CD4-positive, alpha-beta memory T cell (primary cell): ENCODE results near the gene POLL. TPM values are rescaled to one million over a fixed set of nuclear protein-coding genes. Genes with fewer than 3 reads are reported as not detected.
A peak's percentile ranks its signal among the peaks of the same experiment; 100 is the strongest.
"Not testable (repeated sequence)": the region's sequence is repeated elsewhere in the genome, so short reads cannot be mapped to it uniquely, and the experiment has no call there.

Source experiments
- CTCF ChIA-PET: fragments of 350-600 bp; sonication (Branson Sonifier 250); formaldehyde crosslinking; loops from one replicate; lab custom pipeline; 2021; ENCODE audit warnings: inconsistent platforms; ENCODE audit not compliant: partially characterized antibody; lab: Charles Lee
- POLR2A ChIA-PET: fragments of 350-600 bp; sonication (Branson Sonifier 250); formaldehyde crosslinking; loops from one replicate; lab custom pipeline; 2021; ENCODE audit not compliant: partially characterized antibody; lab: Charles Lee
- DNase-seq, 5 donors: peaks; one replicate each; pipeline versions ENCODE4 v3.0.0 to v3.0.0-alpha.2; 2020 to 2022; ENCODE audit warnings: mixed read lengths in 1 of 5
- H3K27ac ChIP-seq: one replicate; pipeline ENCODE4 v1.7.0; 2013; ENCODE audit warnings: low read depth, low read length
- H3K27me3 ChIP-seq: 2 replicates; pipeline ENCODE4 v1.7.0; 2013; ENCODE audit warnings: mild to moderate bottlenecking, low read length, moderate library complexity; ENCODE audit not compliant: insufficient read depth
- H3K36me3 ChIP-seq: 2 replicates; pipeline ENCODE4 v1.7.0; 2013; ENCODE audit warnings: mild to moderate bottlenecking, low read length, moderate library complexity; ENCODE audit not compliant: insufficient read depth
- H3K4me1 ChIP-seq: 2 replicates; pipeline ENCODE4 v1.7.0; 2013; ENCODE audit warnings: mild to moderate bottlenecking, low read length, moderate library complexity; ENCODE audit not compliant: insufficient read depth
- H3K4me3 ChIP-seq, 2 donors: one replicate each; pipeline ENCODE4 v1.7.0; 2013; ENCODE audit warnings: low read length in 2 of 2, mild to moderate bottlenecking in 1 of 2
- H3K9me3 ChIP-seq, 2 donors: one replicate each; pipeline ENCODE4 v1.7.0; 2013; ENCODE audit warnings: low read length in 2 of 2, control low read depth in 1 of 2; ENCODE audit not compliant: control insufficient read depth in 1 of 2
- H3K27ac Mint-ChIP-seq, 7 donors: one replicate each; pipeline ENCODE4 v1.8.0; 2020 to 2021; ENCODE audit warnings: mixed read lengths in 7 of 7, mild to moderate bottlenecking in 6 of 7, inconsistent platforms in 3 of 7, moderate library complexity in 3 of 7
- H3K27me3 Mint-ChIP-seq, 2 donors: one replicate each; pipeline ENCODE4 v1.8.0; 2020 to 2021; ENCODE audit warnings: mixed read lengths in 2 of 2
- H3K36me3 Mint-ChIP-seq, 2 donors: one replicate each; pipeline ENCODE4 v1.8.0; 2020 to 2021; ENCODE audit warnings: mixed read lengths in 2 of 2, inconsistent platforms in 1 of 2, mild to moderate bottlenecking in 1 of 2
- H3K4me1 Mint-ChIP-seq, 4 donors: one replicate each; pipeline ENCODE4 v1.8.0; 2020 to 2021; ENCODE audit warnings: mixed read lengths in 4 of 4, mild to moderate bottlenecking in 1 of 4
- H3K4me3 Mint-ChIP-seq, 8 donors: one replicate each; pipeline ENCODE4 v1.8.0; 2020 to 2021; ENCODE audit warnings: mixed read lengths in 8 of 8, mild to moderate bottlenecking in 7 of 8, moderate library complexity in 6 of 8, inconsistent platforms in 3 of 8
- H3K9me3 Mint-ChIP-seq, 8 donors: one replicate each; pipeline ENCODE4 v1.8.0; 2020 to 2021; ENCODE audit warnings: mixed read lengths in 8 of 8, mild to moderate bottlenecking in 5 of 8, inconsistent platforms in 3 of 8, moderate library complexity in 1 of 8
- intact Hi-C: fragments of 100-400 bp; cut with micrococcal nuclease; formaldehyde crosslinking; loops from one replicate; pipeline ENCODE4 v1.15.1; 2023
- polyA plus RNA-seq, 2 donors: library from polyadenylated mRNA; unstranded; fragments of 300-500 nt; fragmentation: Illumina TruSeq; gene quantifications; one replicate each; pipeline ENCODE4 v1.2.3, GENCODE V29; 2021
- total RNA-seq, 2 experiments: library from RNA; stranded (reverse); gene quantifications; one replicate each; pipeline ENCODE4 v1.2.3, GENCODE V29; 2021

The POLL gene
- total and polyA plus RNA-seq, 4 experiments from 2014 or later = 9.2 to 59.3 (median 35.0) TPM

- no peak for DNase-seq
- Mint-ChIP-seq H3K4me1 (no peaks in the 10 kb centered on the region), H3K36me3 (peaks cover 0 to 1% of the 10 kb centered on the region in 2 donors), H3K4me3 (no peak overlapping the region), H3K27ac (no peak overlapping the region), H3K9me3 (no peaks in the 10 kb centered on the region), H3K27me3 (no peaks in the 10 kb centered on the region)
- no peaks in the 10 kb centered on the region for H3K4me1 ChIP-seq
- POLR2A ChIA-PET = no interaction called here
- intact Hi-C loops = no loop called here
- H3K4me3 ChIP-seq = no peak overlapping the region
- CTCF ChIA-PET = interaction anchor here (1.0 kb wide), 1 partner anchor 25 kb away, joined by 3 read pairs; no protein-coding TSS in a partner anchor
- H3K27ac ChIP-seq = no peak overlapping the region
- H3K9me3 ChIP-seq = no peaks in the 10 kb centered on the region
- H3K36me3 ChIP-seq = no peaks in the 10 kb centered on the region
- H3K27me3 ChIP-seq = no peaks in the 10 kb centered on the region
Observed at GRCh38 chr10:101595591-101596433, 7.8 kb upstream of the POLL start.

- POLR2A ChIA-PET, H3K4me1 Mint-ChIP-seq, H3K4me3 ChIP-seq, intact Hi-C loops, H3K27me3 ChIP-seq, H3K4me3 Mint-ChIP-seq, H3K9me3 Mint-ChIP-seq, H3K4me1 ChIP-seq, H3K27ac ChIP-seq, DNase-seq, H3K36me3 Mint-ChIP-seq, H3K27ac Mint-ChIP-seq, H3K27me3 Mint-ChIP-seq, H3K9me3 ChIP-seq, H3K36me3 ChIP-seq: not testable (repeated sequence)
- CTCF ChIA-PET = interaction anchor here (1.0 kb wide), 1 partner anchor 9 kb away, joined by 3 read pairs; no protein-coding TSS in a partner anchor
Observed at GRCh38 chr10:101593331-101593730, 5.3 kb upstream of the POLL start.

- Histone ChIP-seq H3K4me3 (peak overlapping the region; percentile 79 to 81), H3K27ac (no peak overlapping the region), H3K9me3 (no peaks in the 10 kb centered on the region), H3K27me3 (no peaks in the 10 kb centered on the region), H3K4me1 (peaks cover 17% of the 10 kb centered on the region), H3K36me3 (peaks cover 5% of the 10 kb centered on the region)
- intact Hi-C loops = loop anchor here (1.0 to 5.0 kb wide), 2 partner anchors 19 to 193 kb away; partner anchors contain the start of gene NPM3
- DNase-seq = no peak
- CTCF ChIA-PET = interaction anchor here (0.9 to 3.8 kb wide), 3 partner anchors 14 to 18 kb away, joined by 3 to 18 read pairs (median 13); no protein-coding TSS in a partner anchor
- Mint-ChIP-seq H3K4me1 (peaks cover 11 to 40% (median 26%) of the 10 kb centered on the region in 4 donors), H3K36me3 (peaks cover 9 to 18% of the 10 kb centered on the region in 2 donors), H3K27ac (peak overlapping the region in 1 of 7 donors; percentile 82), H3K27me3 (no peaks in the 10 kb centered on the region), H3K9me3 (no peaks in the 10 kb centered on the region), H3K4me3 (peak overlapping the region; percentile 94 to 97 (median 94))
- POLR2A ChIA-PET = interaction anchor here (0.6 to 1.4 kb wide), 2 partner anchors 13 to 15 kb away, joined by 3 to 4 read pairs; no protein-coding TSS in a partner anchor
Observed at GRCh38 chr10:101588879-101589278, 822 bp upstream of the POLL start.

GRCh38 chr10:101585841-101586240 is 2.2 kb downstream of the POLL start:
- Mint-ChIP-seq H3K9me3 (no peaks in the 10 kb centered on the region), H3K36me3 (peaks cover 22 to 37% of the 10 kb centered on the region in 2 donors), H3K4me1 (peaks cover 11 to 40% (median 26%) of the 10 kb centered on the region in 4 donors), H3K27ac (peak overlapping the region in 2 of 7 donors; percentile 19 to 51), H3K4me3 (peak overlapping the region in 2 of 8 donors; percentile 15 to 59), H3K27me3 (no peaks in the 10 kb centered on the region)
- Histone ChIP-seq H3K4me3 (no peak overlapping the region), H3K27ac (no peak overlapping the region), H3K4me1 (peaks cover 17% of the 10 kb centered on the region), H3K9me3 (no peaks in the 10 kb centered on the region), H3K27me3 (no peaks in the 10 kb centered on the region), H3K36me3 (peaks cover 20% of the 10 kb centered on the region)
- CTCF ChIA-PET = interaction anchor here (3.8 kb wide), 1 partner anchor 15 kb away, joined by 18 read pairs; no protein-coding TSS in a partner anchor
- DNase-seq = no peak
- intact Hi-C loops = loop anchor here (5.0 kb wide), 1 partner anchor 196 kb away; the partner anchor contains the start of gene NPM3
- POLR2A ChIA-PET = interaction anchor here (1.5 kb wide), 1 partner anchor 232 kb away, joined by 5 read pairs; the partner anchor contains the start of gene OGA

GRCh38 chr10:101580486-101581399 is 7.3 kb downstream of the POLL start:
- Histone ChIP-seq H3K9me3 (no peaks in the 10 kb centered on the region), H3K36me3 (peaks cover 32% of the 10 kb centered on the region), H3K27ac (no peak overlapping the region), H3K4me3 (no peak overlapping the region), H3K27me3 (no peaks in the 10 kb centered on the region), H3K4me1 (no peaks in the 10 kb centered on the region)
- Mint-ChIP-seq H3K4me1 (peaks cover 2 to 7% (median 4%) of the 10 kb centered on the region in 4 donors), H3K27ac (no peak overlapping the region), H3K9me3 (no peaks in the 10 kb centered on the region), H3K36me3 (peaks cover 29 to 52% of the 10 kb centered on the region in 2 donors), H3K27me3 (no peaks in the 10 kb centered on the region), H3K4me3 (no peak overlapping the region)
- DNase-seq = no peak
- POLR2A ChIA-PET = no interaction called here
- CTCF ChIA-PET = interaction anchor here (4.0 kb wide), 1 partner anchor 10 kb away, joined by 20 read pairs; no protein-coding TSS in a partner anchor
- intact Hi-C loops = no loop called here

- Mint-ChIP-seq H3K36me3 (peaks cover 24 to 43% of the 10 kb centered on the region in 2 donors), H3K4me3 (no peak overlapping the region), H3K9me3 (no peaks in the 10 kb centered on the region), H3K4me1 (peaks cover 0 to 2% (median 0%) of the 10 kb centered on the region in 4 donors), H3K27me3 (no peaks in the 10 kb centered on the region), H3K27ac (no peak overlapping the region)
- no peak overlapping the region for H3K27ac ChIP-seq
- H3K4me1 ChIP-seq = no peaks in the 10 kb centered on the region
- H3K27me3 ChIP-seq = no peaks in the 10 kb centered on the region
- ChIA-PET CTCF (interaction anchor here (0.6 to 4.0 kb wide), 3 partner anchors 9 to 113 kb away, joined by 4 to 20 read pairs (median 5); no protein-coding TSS in a partner anchor), POLR2A (no interaction called here)
- H3K9me3 ChIP-seq = no peaks in the 10 kb centered on the region
- no peak for DNase-seq
- no peak overlapping the region for H3K4me3 ChIP-seq
- intact Hi-C loops = no loop called here
- H3K36me3 ChIP-seq = peaks cover 27% of the 10 kb centered on the region
Observed at GRCh38 chr10:101579516-101579870, 8.6 kb downstream of the POLL start.
